Hematopoietic multipotent progenitor cell treated with erythropoietin and hydrocortisone succinate and interleukin-3 and kit ligand, for 8 days (in vitro differentiated cells): ENCODE data around the gene TTPAL.

Experiments used
- DNase-seq: peaks from one replicate; pipeline ENCODE4 v3.0.0-alpha.2; 2015

Gene TTPAL

DNA sequence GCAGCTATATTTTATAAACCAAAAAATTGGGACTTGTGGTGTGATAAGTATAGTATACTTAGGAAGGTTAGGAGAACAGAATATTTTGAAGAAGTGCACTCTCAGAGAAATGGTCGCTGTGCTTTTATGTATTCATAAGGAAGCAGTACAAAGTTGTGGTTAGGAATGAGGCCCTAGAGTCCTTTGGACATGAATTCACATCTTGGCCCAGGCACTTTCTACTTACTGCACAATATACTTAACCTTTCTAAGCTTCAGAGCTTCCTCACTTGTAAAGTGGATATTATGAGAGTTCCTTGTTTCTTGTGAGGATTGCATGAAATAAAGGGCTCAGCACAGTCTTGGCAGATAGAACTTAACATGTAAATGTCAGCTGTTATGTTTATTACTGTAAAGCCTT is 67.2 kb downstream of the TTPAL start:
- no peak for DNase-seq

- peak; percentile 63 for DNase-seq
These were observed 67.7 kb downstream of the TTPAL start for GRCh38 chr20:44543358-44543757.
